ENCODE results near the gene PAQR6. TPM values are rescaled to one million over a fixed set of nuclear protein-coding genes. Genes with fewer than 3 reads are reported as not detected.
"Not testable (repeated sequence)": the region's sequence is repeated elsewhere in the genome, so short reads cannot be mapped to it uniquely, and the experiment has no call there.

PAQR6 gene
- total RNA-seq, 1 experiment from 2014 or later = 4.1 TPM

DNA sequence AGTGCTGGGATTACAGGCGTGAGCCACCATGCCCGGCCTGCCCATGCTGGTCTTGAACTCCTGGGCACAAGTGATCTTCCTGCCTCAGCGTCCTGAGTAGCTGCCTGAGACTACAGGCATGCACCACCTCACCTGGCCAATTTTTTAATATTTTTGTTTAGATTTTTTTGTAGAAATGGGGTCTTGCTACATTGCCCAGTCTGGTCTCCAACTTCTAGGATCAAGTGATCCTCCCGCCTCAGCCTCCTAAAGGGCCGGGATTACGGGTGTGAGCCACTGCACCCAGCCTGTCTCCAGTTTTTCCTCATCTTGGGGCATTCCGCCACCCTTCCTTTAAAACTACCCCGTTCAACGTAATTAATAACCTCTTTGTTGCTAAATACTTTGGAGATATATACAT is 27.6 kb downstream of the PAQR6 start:
- Histone ChIP-seq H3K36me3 (ENCODE audit: insufficient read depth, low read length, poor library complexity, severe bottlenecking) (peaks cover 23% of the 10 kb centered on the region), H3K9me3 (ENCODE audit: low read depth, low read length, poor library complexity, severe bottlenecking) (no peaks in the 10 kb centered on the region), H3K4me3 (ENCODE audit: low read depth, low read length, poor library complexity, severe bottlenecking) (no peak overlapping the region), H3K27ac (ENCODE audit: low read depth, low read length, poor library complexity, severe bottlenecking) (no peak overlapping the region), H3K27me3 (replicated peaks; ENCODE audit: insufficient read depth, low read depth, low read length, poor library complexity) (no peaks in the 10 kb centered on the region), H3K4me1 (ENCODE audit: insufficient read depth, low read length, poor library complexity, severe bottlenecking) (no peaks in the 10 kb centered on the region)
- no TSS peak for BruUV-seq (replicated peaks)
- ChIA-PET CTCF (no interaction called here), POLR2A (ENCODE audit: low non-redundant PET) (no interaction called here)
- no peak for TF ChIP-seq EZH2 (IDR thresholded peaks at IDR 0.05; ENCODE audit: borderline replicate concordance, low read depth, low read length, poor library complexity, severe bottlenecking)
- TF ChIP-seq, protein P1, sequence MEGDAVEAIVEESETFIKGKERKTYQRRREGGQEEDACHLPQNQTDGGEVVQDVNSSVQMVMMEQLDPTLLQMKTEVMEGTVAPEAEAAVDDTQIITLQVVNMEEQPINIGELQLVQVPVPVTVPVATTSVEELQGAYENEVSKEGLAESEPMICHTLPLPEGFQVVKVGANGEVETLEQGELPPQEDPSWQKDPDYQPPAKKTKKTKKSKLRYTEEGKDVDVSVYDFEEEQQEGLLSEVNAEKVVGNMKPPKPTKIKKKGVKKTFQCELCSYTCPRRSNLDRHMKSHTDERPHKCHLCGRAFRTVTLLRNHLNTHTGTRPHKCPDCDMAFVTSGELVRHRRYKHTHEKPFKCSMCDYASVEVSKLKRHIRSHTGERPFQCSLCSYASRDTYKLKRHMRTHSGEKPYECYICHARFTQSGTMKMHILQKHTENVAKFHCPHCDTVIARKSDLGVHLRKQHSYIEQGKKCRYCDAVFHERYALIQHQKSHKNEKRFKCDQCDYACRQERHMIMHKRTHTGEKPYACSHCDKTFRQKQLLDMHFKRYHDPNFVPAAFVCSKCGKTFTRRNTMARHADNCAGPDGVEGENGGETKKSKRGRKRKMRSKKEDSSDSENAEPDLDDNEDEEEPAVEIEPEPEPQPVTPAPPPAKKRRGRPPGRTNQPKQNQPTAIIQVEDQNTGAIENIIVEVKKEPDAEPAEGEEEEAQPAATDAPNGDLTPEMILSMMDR (conservative IDR thresholded peaks at IDR 0.05; ENCODE audit: low read depth, low read length) = no peak
- no peak for DNase-seq (ENCODE audit: low spot score)
- intact Hi-C loops (cut with micrococcal nuclease; ENCODE audit: unreplicated experiment) = no loop called here

DNA sequence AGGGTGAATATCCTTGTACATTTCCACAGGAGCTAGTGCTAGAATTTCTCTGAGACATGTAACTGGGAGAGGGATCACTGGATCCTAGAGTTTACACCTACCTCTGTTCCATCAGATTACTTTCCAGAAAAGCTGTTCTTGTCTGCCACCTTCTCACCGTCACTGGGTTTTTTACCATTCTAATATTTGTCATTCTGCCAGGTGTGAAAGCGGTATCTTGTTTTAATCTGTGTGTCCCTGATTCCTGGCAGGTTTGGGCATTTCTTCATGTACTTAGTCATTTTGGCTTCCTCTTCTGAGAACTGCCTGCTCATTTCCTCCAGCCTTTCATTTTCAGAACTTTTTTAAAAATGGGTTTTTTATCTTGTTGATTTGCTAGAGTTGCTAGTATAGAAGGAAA is 30.0 kb downstream of the PAQR6 start:
- TF ChIP-seq, protein P1 (conservative IDR thresholded peaks at IDR 0.05; ENCODE audit: low read depth, low read length) = no peak
- CTCF ChIA-PET = interaction anchor here (0.5 kb wide), 1 partner anchor 10 kb away, joined by 3 read pairs; no protein-coding TSS in a partner anchor
- H3K4me1 ChIP-seq (ENCODE audit: insufficient read depth, low read length, poor library complexity, severe bottlenecking) = peaks cover 5% of the 10 kb centered on the region
- H3K27me3 ChIP-seq (replicated peaks; ENCODE audit: insufficient read depth, low read depth, low read length, poor library complexity) = no peaks in the 10 kb centered on the region
- no peak for DNase-seq (ENCODE audit: low spot score)
- H3K36me3 ChIP-seq (ENCODE audit: insufficient read depth, low read length, poor library complexity, severe bottlenecking) = peaks cover 12% of the 10 kb centered on the region
- intact Hi-C loops (cut with micrococcal nuclease; ENCODE audit: unreplicated experiment) = no loop called here
- H3K27ac ChIP-seq (ENCODE audit: low read depth, low read length, poor library complexity, severe bottlenecking) = no peak overlapping the region
- no peak overlapping the region for H3K4me3 ChIP-seq (ENCODE audit: low read depth, low read length, poor library complexity, severe bottlenecking)
- no TSS peak for BruUV-seq (replicated peaks)
- H3K9me3 ChIP-seq (ENCODE audit: low read depth, low read length, poor library complexity, severe bottlenecking) = no peaks in the 10 kb centered on the region
- POLR2A ChIA-PET (ENCODE audit: low non-redundant PET) = no interaction called here

DNA sequence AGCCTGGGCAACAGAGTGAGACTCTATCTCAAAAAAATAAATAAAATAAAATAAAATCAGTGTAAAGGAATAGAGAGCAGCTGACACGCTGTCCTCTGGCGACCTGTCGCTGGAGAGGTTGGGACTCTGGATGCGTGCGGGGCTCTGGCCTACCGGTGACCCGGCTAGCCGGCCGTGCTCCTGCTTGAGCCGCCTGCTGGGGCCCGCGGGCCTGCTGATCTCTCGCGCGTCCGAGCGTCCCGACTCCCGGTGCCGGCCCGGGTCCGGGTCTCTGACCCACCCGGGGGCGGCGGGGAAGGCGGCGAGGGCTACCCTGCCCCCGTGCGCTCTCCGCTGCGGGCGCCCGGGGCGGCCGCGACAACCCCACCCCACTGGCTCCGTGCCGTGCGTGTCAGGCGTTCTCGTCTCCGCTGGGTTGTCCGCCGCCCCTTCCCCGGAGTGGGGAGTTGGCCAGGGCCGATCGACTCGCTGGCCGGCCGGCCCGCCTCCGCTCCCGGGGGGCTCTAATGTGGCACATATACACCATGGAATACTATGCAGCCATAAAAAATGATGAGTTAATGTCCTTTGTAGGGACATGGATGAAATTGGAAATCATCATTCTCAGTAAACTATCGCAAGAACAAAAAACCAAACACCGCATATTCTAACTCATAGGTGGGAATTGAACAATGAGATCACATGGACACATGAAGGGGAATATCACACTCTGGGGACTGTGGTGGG is 31.3 kb downstream of the PAQR6 start:
- H3K4me1 ChIP-seq (ENCODE audit: insufficient read depth, low read length, poor library complexity, severe bottlenecking); CTCF ChIA-PET; H3K27me3 ChIP-seq (replicated peaks; ENCODE audit: insufficient read depth, low read depth, low read length, poor library complexity); DNase-seq (ENCODE audit: low spot score); H3K4me3 ChIP-seq (ENCODE audit: low read depth, low read length, poor library complexity, severe bottlenecking); H3K36me3 ChIP-seq (ENCODE audit: insufficient read depth, low read length, poor library complexity, severe bottlenecking); H3K9me3 ChIP-seq (ENCODE audit: low read depth, low read length, poor library complexity, severe bottlenecking); H3K27ac ChIP-seq (ENCODE audit: low read depth, low read length, poor library complexity, severe bottlenecking); intact Hi-C loops (cut with micrococcal nuclease; ENCODE audit: unreplicated experiment); POLR2A ChIA-PET (ENCODE audit: low non-redundant PET); BruUV-seq (replicated peaks): not testable (repeated sequence)

All from A673 (cell line).